ENCODE data around the gene MCU.

GRCh38 chr10:72673280-72673679 is 18.7 kb upstream of the MCU start:
- TF ChIP-seq CTCF (IDR thresholded peaks at IDR 0.05; ENCODE audit: poor library complexity, severe bottlenecking) (no peak), EZH2 (IDR thresholded peaks at IDR 0.05; ENCODE audit: borderline replicate concordance, insufficient read depth, low read length, poor library complexity, severe bottlenecking) (no peak), POLR2AphosphoS5 (IDR thresholded peaks at IDR 0.05) (no peak), RAD21 (conservative IDR thresholded peaks at IDR 0.05) (no peak)

Measured in neural cell (in vitro differentiated cells).